A673 (cell line): ENCODE measurements around the gene KAZN. TPM values are rescaled to one million over a fixed set of nuclear protein-coding genes. Genes with fewer than 3 reads are reported as not detected.

Experiments
- BruUV-seq: library from RNA; stranded (reverse); fragments of 400-500 nt; replicated peaks from 2 replicates; lab custom pipeline; 2021; lab: Mats Ljungman, UMichigan
- CTCF ChIA-PET: fragments of 300-600 bp; sonication (Branson Sonifier 250); formaldehyde crosslinking; loops from one replicate; lab custom pipeline; 2022; ENCODE audit warnings: antibody characterized with exemption; lab: Charles Lee
- POLR2A ChIA-PET: fragments of 300-600 bp; sonication (Branson Sonifier 250); formaldehyde crosslinking; loops from one replicate; lab custom pipeline; 2022; ENCODE audit warnings: antibody characterized with exemption; ENCODE audit not compliant: low non-redundant PET; lab: Charles Lee
- DNase-seq: peaks from one replicate; pipeline ENCODE4 v3.0.0-alpha.2; 2015; ENCODE audit warnings: low spot score
- H3K27ac ChIP-seq: fragments of 200-600 bp; sonication (generic); 2 replicates; pipeline ENCODE4 v1.5.1; 2016; ENCODE audit warnings: mixed run types, low read depth, mild to moderate bottlenecking, mixed read lengths, antibody characterized with exemption, low read length; ENCODE audit not compliant: poor library complexity, severe bottlenecking
- H3K27me3 ChIP-seq: fragments of 200-600 bp; sonication (generic); replicated peaks from 2 replicates; pipeline ENCODE4 v1.6.1; 2017; ENCODE audit warnings: mixed run types, low read depth, mild to moderate bottlenecking, mixed read lengths, antibody characterized with exemption, low read length; ENCODE audit not compliant: insufficient read depth, poor library complexity
- H3K36me3 ChIP-seq: fragments of 200-600 bp; sonication (generic); 2 replicates; pipeline ENCODE4 v1.6.1; 2016; ENCODE audit warnings: mixed run types, mild to moderate bottlenecking, mixed read lengths, antibody characterized with exemption, low read length; ENCODE audit not compliant: insufficient read depth, poor library complexity, severe bottlenecking
- H3K4me1 ChIP-seq: fragments of 200-600 bp; sonication (generic); 2 replicates; pipeline ENCODE4 v1.6.1; 2017; ENCODE audit warnings: mixed run types, mild to moderate bottlenecking, mixed read lengths, antibody characterized with exemption, low read length; ENCODE audit not compliant: insufficient read depth, poor library complexity, severe bottlenecking
- H3K4me3 ChIP-seq: fragments of 200-600 bp; sonication (generic); 2 replicates; pipeline ENCODE4 v1.5.1; 2016; ENCODE audit warnings: low read depth, mixed run types, mild to moderate bottlenecking, mixed read lengths, low read length; ENCODE audit not compliant: poor library complexity, severe bottlenecking
- H3K9me3 ChIP-seq: fragments of 200-600 bp; sonication (generic); 2 replicates; pipeline ENCODE4 v1.6.1; 2016; ENCODE audit warnings: mixed run types, low read depth, mild to moderate bottlenecking, mixed read lengths, antibody characterized with exemption, low read length; ENCODE audit not compliant: poor library complexity, severe bottlenecking
- CTCF ChIP-seq: fragments of 300-800, 200-600 bp; sonication (generic); conservative IDR thresholded peaks from 2 replicates; pipeline ENCODE4 v1.5.1; 2017; ENCODE audit warnings: low read depth, mild to moderate bottlenecking, antibody characterized with exemption, low read length, moderate library complexity, mixed read lengths
- EZH2 ChIP-seq: fragments of 200-600 bp; sonication (generic); IDR thresholded peaks from 2 replicates; pipeline ENCODE4 v1.6.1; 2017; ENCODE audit warnings: borderline replicate concordance, low read depth, mild to moderate bottlenecking, mixed read lengths, antibody characterized with exemption, low read length; ENCODE audit not compliant: poor library complexity, severe bottlenecking
- intact Hi-C: fragments of 100-400 bp; cut with micrococcal nuclease; formaldehyde crosslinking; loops from one replicate; pipeline ENCODE4 v1.10.0; 2022; ENCODE audit not compliant: unreplicated experiment
- total RNA-seq: library from RNA; stranded (reverse); gene quantifications from 2 replicates; pipeline ENCODE4 v1.2.3, GENCODE V29; 2021

KAZN gene
- total RNA-seq, 1 experiment from 2014 or later, result 8.0 TPM

GRCh38 chr1:15102646-15103045 is 504.2 kb downstream of the KAZN start:
- Histone ChIP-seq H3K9me3 (no peaks in the 10 kb centered on the region), H3K4me1 (no peaks in the 10 kb centered on the region), H3K27me3 (no peaks in the 10 kb centered on the region), H3K36me3 (no peaks in the 10 kb centered on the region), H3K4me3 (no peak overlapping the region), H3K27ac (no peak overlapping the region)
- DNase-seq, result no peak
- CTCF ChIA-PET, result no interaction called here
- intact Hi-C loops, result loop anchor here (5.0 kb wide), 1 partner anchor 1135 kb away; no protein-coding TSS in a partner anchor
- no TSS peak for BruUV-seq
- POLR2A ChIA-PET, result interaction anchor here (0.6 kb wide), 1 partner anchor 9 kb away, joined by 4 read pairs; no protein-coding TSS in a partner anchor
- no peak for TF ChIP-seq EZH2
- no peak for TF ChIP-seq CTCF

- Histone ChIP-seq H3K4me3 (no peak overlapping the region), H3K4me1 (no peaks in the 10 kb centered on the region), H3K36me3 (no peaks in the 10 kb centered on the region), H3K27me3 (no peaks in the 10 kb centered on the region), H3K27ac (no peak overlapping the region), H3K9me3 (no peaks in the 10 kb centered on the region)
- intact Hi-C loops, result loop anchor here (5.0 kb wide), 1 partner anchor 1136 kb away; no protein-coding TSS in a partner anchor
- POLR2A ChIA-PET, result no interaction called here
- no TSS peak for BruUV-seq
- TF ChIP-seq EZH2 (no peak), CTCF (no peak)
- CTCF ChIA-PET, result no interaction called here
- no peak for DNase-seq
These were observed 504.7 kb downstream of the KAZN start for GRCh38 chr1:15103211-15103610.

- Histone ChIP-seq H3K4me1 (no peaks in the 10 kb centered on the region), H3K4me3 (no peak overlapping the region), H3K27me3 (no peaks in the 10 kb centered on the region), H3K36me3 (no peaks in the 10 kb centered on the region), H3K9me3 (no peaks in the 10 kb centered on the region), H3K27ac (no peak overlapping the region)
- BruUV-seq, result no TSS peak
- DNase-seq, result no peak
- CTCF ChIA-PET, result no interaction called here
- intact Hi-C loops, result loop anchor here (5.0 kb wide), 1 partner anchor 1137 kb away; no protein-coding TSS in a partner anchor
- no peak for TF ChIP-seq CTCF
- no peak for TF ChIP-seq EZH2
- POLR2A ChIA-PET, result no interaction called here
These were observed 505.4 kb downstream of the KAZN start for GRCh38 chr1:15103906-15104305.
